Measurements from ENCODE around the gene GZMM. TPM values are rescaled to one million over a fixed set of nuclear protein-coding genes. Genes with fewer than 3 reads are reported as not detected.

GZMM gene
- total RNA-seq, 2 experiments from 2014 or later: 41.6 to 46.3 TPM

DNA sequence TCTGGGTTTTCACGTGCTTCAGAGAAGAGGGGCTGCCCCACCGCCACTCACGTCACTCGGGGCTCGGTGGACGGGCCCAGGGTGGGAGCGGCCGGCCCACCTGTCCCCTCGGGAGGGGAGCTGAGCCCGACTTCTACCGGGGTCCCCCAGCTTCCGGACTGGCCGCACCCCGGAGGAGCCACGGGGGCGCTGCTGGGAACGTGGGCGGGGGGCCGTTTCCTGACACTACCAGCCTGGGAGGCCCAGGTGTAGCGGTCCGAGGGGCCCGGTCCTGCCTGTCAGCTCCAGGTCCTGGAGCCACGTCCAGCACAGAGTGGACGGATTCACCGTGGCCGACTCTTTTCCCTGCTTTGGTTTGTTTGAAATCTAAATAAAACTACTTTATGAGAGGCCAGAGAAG, 2.2 kb upstream of the GZMM start:
- Histone ChIP-seq H3K4me1 (ENCODE audit: insufficient read depth, low read length) (peaks cover 26% of the 10 kb centered on the region), H3K9me3 (ENCODE audit: control insufficient read depth in 1 of 2, insufficient read depth in 1 of 2, low read length in 2 of 2) (no peaks in the 10 kb centered on the region), H3K36me3 (ENCODE audit: insufficient read depth, low read length) (peaks cover 38% of the 10 kb centered on the region), H3K27ac (ENCODE audit: low read depth in 1 of 2, low read length in 2 of 2) (no peak overlapping the region), H3K4me3 (ENCODE audit: low read length) (no peak overlapping the region), H3K27me3 (ENCODE audit: control insufficient read depth in 1 of 2, insufficient read depth in 2 of 2, low read length in 2 of 2) (no peaks in the 10 kb centered on the region)
- no peak for ATAC-seq (ENCODE audit: poor library complexity)
- H3K36me3 Mint-ChIP-seq (ENCODE audit: low read depth): peaks cover 21% of the 10 kb centered on the region
- CTCF ChIA-PET: interaction anchor here (1.7 kb wide), 1 partner anchor 31 kb away, joined by 9 read pairs; no protein-coding TSS in a partner anchor
- POLR2A ChIA-PET: interaction anchor here (1.3 kb wide), 1 partner anchor 10 kb away, joined by 3 read pairs; the partner anchor contains the start of gene CDC34
- no peak overlapping the region for H3K27ac Mint-ChIP-seq
- H3K4me1 Mint-ChIP-seq (ENCODE audit: low read depth): peaks cover 23% of the 10 kb centered on the region
- intact Hi-C loops (cut with DNase I, micrococcal nuclease): no loop called here
- no peak overlapping the region for H3K4me3 Mint-ChIP-seq
- no peaks in the 10 kb centered on the region for H3K27me3 Mint-ChIP-seq
- no peak for DNase-seq
- no peaks in the 10 kb centered on the region for H3K9me3 Mint-ChIP-seq
- no peak for TF ChIP-seq CTCF (IDR thresholded peaks at IDR 0.05)

- POLR2A ChIA-PET: interaction anchor here (1.3 kb wide), 1 partner anchor 10 kb away, joined by 3 read pairs; the partner anchor contains the start of gene CDC34
- DNase-seq: no peak
These were observed 1.5 kb upstream of the GZMM start for GRCh38 chr19:542173-542866.

GRCh38 chr19:547117-547516, 3.3 kb downstream of the GZMM start:
- Histone ChIP-seq H3K36me3 (ENCODE audit: insufficient read depth, low read length) (peaks cover 17% of the 10 kb centered on the region), H3K4me3 (ENCODE audit: low read length) (no peak overlapping the region), H3K27ac (ENCODE audit: low read depth in 1 of 2, low read length in 2 of 2) (no peak overlapping the region), H3K9me3 (ENCODE audit: control insufficient read depth in 1 of 2, insufficient read depth in 1 of 2, low read length in 2 of 2) (peaks cover 0 to 12% of the 10 kb centered on the region in 2 experiments), H3K4me1 (ENCODE audit: insufficient read depth, low read length) (peaks cover 37% of the 10 kb centered on the region), H3K27me3 (ENCODE audit: control insufficient read depth in 1 of 2, insufficient read depth in 2 of 2, low read length in 2 of 2) (no peaks in the 10 kb centered on the region)
- H3K9me3 Mint-ChIP-seq: no peaks in the 10 kb centered on the region
- ChIA-PET CTCF (no interaction called here), POLR2A (no interaction called here)
- no peaks in the 10 kb centered on the region for H3K27me3 Mint-ChIP-seq
- intact Hi-C loops (cut with DNase I, micrococcal nuclease): no loop called here
- no peak for ATAC-seq (ENCODE audit: poor library complexity)
- H3K4me3 Mint-ChIP-seq: no peak overlapping the region
- no peak for TF ChIP-seq CTCF (IDR thresholded peaks at IDR 0.05)
- peaks cover 23% of the 10 kb centered on the region for H3K4me1 Mint-ChIP-seq (ENCODE audit: low read depth)
- DNase-seq: no peak
- H3K36me3 Mint-ChIP-seq (ENCODE audit: low read depth): peaks cover 12% of the 10 kb centered on the region
- H3K27ac Mint-ChIP-seq: no peak overlapping the region

More at GRCh38 chr19:542173-542866, 1.5 kb upstream of the GZMM start:
- Mint-ChIP-seq H3K4me3 (no peak overlapping the region), H3K27me3 (no peaks in the 10 kb centered on the region), H3K9me3 (no peaks in the 10 kb centered on the region), H3K27ac (no peak overlapping the region), H3K36me3 (ENCODE audit: low read depth) (peaks cover 21% of the 10 kb centered on the region), H3K4me1 (ENCODE audit: low read depth) (peaks cover 23% of the 10 kb centered on the region)
- Histone ChIP-seq H3K9me3 (ENCODE audit: control insufficient read depth in 1 of 2, insufficient read depth in 1 of 2, low read length in 2 of 2) (peaks cover 0 to 3% of the 10 kb centered on the region in 2 experiments), H3K27ac (ENCODE audit: low read depth in 1 of 2, low read length in 2 of 2) (no peak overlapping the region), H3K4me3 (ENCODE audit: low read length) (no peak overlapping the region), H3K36me3 (ENCODE audit: insufficient read depth, low read length) (peaks cover 36% of the 10 kb centered on the region), H3K27me3 (ENCODE audit: control insufficient read depth in 1 of 2, insufficient read depth in 2 of 2, low read length in 2 of 2) (no peaks in the 10 kb centered on the region), H3K4me1 (ENCODE audit: insufficient read depth, low read length) (peaks cover 27% of the 10 kb centered on the region)
- ATAC-seq (ENCODE audit: poor library complexity): no peak
- TF ChIP-seq CTCF (IDR thresholded peaks at IDR 0.05): no peak
- intact Hi-C loops (cut with DNase I, micrococcal nuclease): no loop called here
- CTCF ChIA-PET: interaction anchor here (1.7 kb wide), 1 partner anchor 32 kb away, joined by 9 read pairs; no protein-coding TSS in a partner anchor

Data from CD4-positive, alpha-beta T cell (primary cell).